ENCODE results near the gene PDZRN4. TPM values are rescaled to one million over a fixed set of nuclear protein-coding genes. Genes with fewer than 3 reads are reported as not detected.

PDZRN4 gene
- total RNA-seq, 1 donor from 2014 or later: not detected

GRCh38 chr12:41514021-41514777 is 326.1 kb downstream of the PDZRN4 start:
- Mint-ChIP-seq H3K4me3 (no peak overlapping the region), H3K27ac (no peak overlapping the region), H3K4me1 (no peaks in the 10 kb centered on the region), H3K9me3 (no peaks in the 10 kb centered on the region), H3K27me3 (peaks cover 2% of the 10 kb centered on the region), H3K36me3 (ENCODE audit: low read depth) (no peaks in the 10 kb centered on the region)
- no peak for DNase-seq
- intact Hi-C loops (cut with micrococcal nuclease): no loop called here

- no peak for DNase-seq
- H3K27me3 Mint-ChIP-seq: peaks cover 2% of the 10 kb centered on the region
- H3K36me3 Mint-ChIP-seq (ENCODE audit: low read depth): no peaks in the 10 kb centered on the region
- H3K27ac Mint-ChIP-seq: no peak overlapping the region
- intact Hi-C loops (cut with micrococcal nuclease): no loop called here
- no peaks in the 10 kb centered on the region for H3K4me1 Mint-ChIP-seq
- H3K4me3 Mint-ChIP-seq: no peak overlapping the region
- H3K9me3 Mint-ChIP-seq: no peaks in the 10 kb centered on the region
These were observed 326.8 kb downstream of the PDZRN4 start for GRCh38 chr12:41514907-41515306.

GRCh38 chr12:41515953-41516352 is 327.8 kb downstream of the PDZRN4 start:
- intact Hi-C loops (cut with micrococcal nuclease): no loop called here
- H3K36me3 Mint-ChIP-seq (ENCODE audit: low read depth): no peaks in the 10 kb centered on the region
- H3K4me1 Mint-ChIP-seq: no peaks in the 10 kb centered on the region
- DNase-seq: no peak
- no peak overlapping the region for H3K4me3 Mint-ChIP-seq
- peaks cover 2% of the 10 kb centered on the region for H3K27me3 Mint-ChIP-seq
- no peak overlapping the region for H3K27ac Mint-ChIP-seq
- H3K9me3 Mint-ChIP-seq: no peaks in the 10 kb centered on the region

GRCh38 chr12:41520869-41521268 is 332.7 kb downstream of the PDZRN4 start:
- no peak overlapping the region for H3K4me3 Mint-ChIP-seq
- no peak overlapping the region for H3K27ac Mint-ChIP-seq
- intact Hi-C loops (cut with micrococcal nuclease): no loop called here
- peaks cover 2% of the 10 kb centered on the region for H3K4me1 Mint-ChIP-seq
- no peaks in the 10 kb centered on the region for H3K9me3 Mint-ChIP-seq
- H3K36me3 Mint-ChIP-seq (ENCODE audit: low read depth): no peaks in the 10 kb centered on the region
- no peak for DNase-seq
- H3K27me3 Mint-ChIP-seq: no peaks in the 10 kb centered on the region

GRCh38 chr12:41521872-41522379 is 333.8 kb downstream of the PDZRN4 start:
- intact Hi-C loops (cut with micrococcal nuclease): no loop called here
- Mint-ChIP-seq H3K36me3 (ENCODE audit: low read depth) (no peaks in the 10 kb centered on the region), H3K4me3 (no peak overlapping the region), H3K27me3 (no peaks in the 10 kb centered on the region), H3K27ac (no peak overlapping the region), H3K9me3 (no peaks in the 10 kb centered on the region), H3K4me1 (peaks cover 2% of the 10 kb centered on the region)
- no peak for DNase-seq

GRCh38 chr12:41527062-41527461 is 338.9 kb downstream of the PDZRN4 start:
- no peaks in the 10 kb centered on the region for H3K36me3 Mint-ChIP-seq (ENCODE audit: low read depth)
- no peak overlapping the region for H3K4me3 Mint-ChIP-seq
- peaks cover 1% of the 10 kb centered on the region for H3K27me3 Mint-ChIP-seq
- intact Hi-C loops (cut with micrococcal nuclease): no loop called here
- peaks cover 2% of the 10 kb centered on the region for H3K4me1 Mint-ChIP-seq
- no peak for DNase-seq
- H3K9me3 Mint-ChIP-seq: no peaks in the 10 kb centered on the region
- H3K27ac Mint-ChIP-seq: no peak overlapping the region

GRCh38 chr12:41527534-41528116 is 339.5 kb downstream of the PDZRN4 start:
- no peaks in the 10 kb centered on the region for H3K36me3 Mint-ChIP-seq (ENCODE audit: low read depth)
- no peak overlapping the region for H3K27ac Mint-ChIP-seq
- H3K4me3 Mint-ChIP-seq: no peak overlapping the region
- intact Hi-C loops (cut with micrococcal nuclease): no loop called here
- H3K9me3 Mint-ChIP-seq: no peaks in the 10 kb centered on the region
- peaks cover 1% of the 10 kb centered on the region for H3K27me3 Mint-ChIP-seq
- H3K4me1 Mint-ChIP-seq: no peaks in the 10 kb centered on the region
- DNase-seq: no peak

- intact Hi-C loops (cut with micrococcal nuclease): no loop called here
- Mint-ChIP-seq H3K27me3 (peaks cover 1% of the 10 kb centered on the region), H3K4me3 (no peak overlapping the region), H3K36me3 (ENCODE audit: low read depth) (no peaks in the 10 kb centered on the region), H3K9me3 (no peaks in the 10 kb centered on the region), H3K4me1 (no peaks in the 10 kb centered on the region), H3K27ac (no peak overlapping the region)
- DNase-seq: no peak
These were observed 340.8 kb downstream of the PDZRN4 start for GRCh38 chr12:41528874-41529273.

- H3K9me3 Mint-ChIP-seq: no peaks in the 10 kb centered on the region
- H3K27me3 Mint-ChIP-seq: peaks cover 1% of the 10 kb centered on the region
- no peak overlapping the region for H3K4me3 Mint-ChIP-seq
- DNase-seq: no peak
- no peaks in the 10 kb centered on the region for H3K36me3 Mint-ChIP-seq (ENCODE audit: low read depth)
- no peaks in the 10 kb centered on the region for H3K4me1 Mint-ChIP-seq
- H3K27ac Mint-ChIP-seq: no peak overlapping the region
- intact Hi-C loops (cut with micrococcal nuclease): no loop called here
These were observed 342.3 kb downstream of the PDZRN4 start for GRCh38 chr12:41530441-41530840.

- intact Hi-C loops (cut with micrococcal nuclease): no loop called here
- Mint-ChIP-seq H3K4me1 (no peaks in the 10 kb centered on the region), H3K36me3 (ENCODE audit: low read depth) (no peaks in the 10 kb centered on the region), H3K4me3 (no peak overlapping the region), H3K27ac (no peak overlapping the region), H3K9me3 (no peaks in the 10 kb centered on the region), H3K27me3 (peaks cover 1% of the 10 kb centered on the region)
- DNase-seq: no peak
These were observed 343.2 kb downstream of the PDZRN4 start for GRCh38 chr12:41531147-41531829.

GRCh38 chr12:41532072-41532471 is 344.0 kb downstream of the PDZRN4 start:
- intact Hi-C loops (cut with micrococcal nuclease): no loop called here
- H3K27ac Mint-ChIP-seq: no peak overlapping the region
- no peaks in the 10 kb centered on the region for H3K9me3 Mint-ChIP-seq
- H3K4me1 Mint-ChIP-seq: peaks cover 4% of the 10 kb centered on the region
- no peak overlapping the region for H3K4me3 Mint-ChIP-seq
- no peaks in the 10 kb centered on the region for H3K36me3 Mint-ChIP-seq (ENCODE audit: low read depth)
- peaks cover 1% of the 10 kb centered on the region for H3K27me3 Mint-ChIP-seq
- no peak for DNase-seq

- no peaks in the 10 kb centered on the region for H3K27me3 Mint-ChIP-seq
These were observed 348.8 kb downstream of the PDZRN4 start for GRCh38 chr12:41536813-41537490.

GRCh38 chr12:41537522-41537921 is 349.4 kb downstream of the PDZRN4 start:
- peaks cover 4% of the 10 kb centered on the region for H3K4me1 Mint-ChIP-seq
- H3K36me3 Mint-ChIP-seq (ENCODE audit: low read depth): no peaks in the 10 kb centered on the region
- no peaks in the 10 kb centered on the region for H3K27me3 Mint-ChIP-seq
- intact Hi-C loops (cut with micrococcal nuclease): no loop called here
- no peak for DNase-seq
- H3K4me3 Mint-ChIP-seq: no peak overlapping the region
- no peaks in the 10 kb centered on the region for H3K9me3 Mint-ChIP-seq
- H3K27ac Mint-ChIP-seq: peak overlapping the region; percentile 7

More at GRCh38 chr12:41536813-41537490, 348.8 kb downstream of the PDZRN4 start:
- Mint-ChIP-seq H3K4me1 (peaks cover 4% of the 10 kb centered on the region), H3K27ac (peak overlapping the region; percentile 7), H3K9me3 (no peaks in the 10 kb centered on the region), H3K36me3 (ENCODE audit: low read depth) (no peaks in the 10 kb centered on the region), H3K4me3 (no peak overlapping the region)
- no peak for DNase-seq
- intact Hi-C loops (cut with micrococcal nuclease): no loop called here

GRCh38 chr12:41545761-41546160 is 357.6 kb downstream of the PDZRN4 start:
- DNase-seq: no peak
- Mint-ChIP-seq H3K4me3 (no peak overlapping the region), H3K4me1 (no peaks in the 10 kb centered on the region), H3K27ac (no peak overlapping the region), H3K9me3 (no peaks in the 10 kb centered on the region), H3K36me3 (ENCODE audit: low read depth) (no peaks in the 10 kb centered on the region), H3K27me3 (no peaks in the 10 kb centered on the region)
- intact Hi-C loops (cut with micrococcal nuclease): no loop called here

Measured in activated CD4-positive, alpha-beta T cell treated with anti-CD3 and anti-CD28 coated beads, Interleukin-2, amount 10 ng/mL, durations not matched to agents 24 days and 14 days (primary cell).